RWPE2 (cell line): ENCODE measurements around the gene MTMR11.

Experiments
- ATAC-seq: fragments of 200-7000 bp; cut with Tn5 transposase; 3 replicates; pipeline ENCODE4 v1.9.1; 2021; ENCODE audit warnings: low read depth
- DNase-seq: peaks from one replicate; pipeline ENCODE4 v3.0.0-alpha.2; 2020; ENCODE audit warnings: low spot score
- H3K27ac ChIP-seq: fragments of 450-650 bp; 2 replicates; pipeline ENCODE4 v1.5.1; 2017; ENCODE audit warnings: mild to moderate bottlenecking; ENCODE audit not compliant: poor library complexity, severe bottlenecking
- H3K27me3 ChIP-seq: fragments of 250-450 bp; sonication (Bioruptor Pico); 2 replicates; pipeline ENCODE4 v1.5.1; 2021; ENCODE audit warnings: mild to moderate bottlenecking, moderate library complexity; ENCODE audit not compliant: insufficient read depth, poor library complexity, severe bottlenecking
- H3K36me3 ChIP-seq: fragments of 250-450 bp; sonication (Bioruptor Pico); 2 replicates; pipeline ENCODE4 v1.5.1; 2020; ENCODE audit warnings: low read depth, mild to moderate bottlenecking, moderate library complexity
- H3K4me1 ChIP-seq: fragments of 250-450 bp; sonication (Bioruptor Pico); 2 replicates; pipeline ENCODE4 v1.5.1; 2021; ENCODE audit warnings: mild to moderate bottlenecking, moderate library complexity; ENCODE audit not compliant: insufficient read depth, poor library complexity, severe bottlenecking
- H3K4me3 ChIP-seq: fragments of 250-450 bp; sonication (Bioruptor Pico); 2 replicates; pipeline ENCODE4 v1.5.1; 2021; ENCODE audit warnings: mild to moderate bottlenecking, moderate library complexity; ENCODE audit not compliant: severe bottlenecking
- H3K9me3 ChIP-seq: fragments of 250-450 bp; sonication (Bioruptor Pico); 2 replicates; pipeline ENCODE4 v1.5.1; 2021; ENCODE audit warnings: mild to moderate bottlenecking, moderate library complexity; ENCODE audit not compliant: severe bottlenecking
- CTCF ChIP-seq: fragments of 450-650 bp; IDR thresholded peaks from one replicate; pipeline ENCODE4 v1.5.1; 2017; ENCODE audit warnings: mild to moderate bottlenecking, moderate library complexity; ENCODE audit not compliant: poor library complexity, severe bottlenecking

MTMR11 gene

GRCh38 chr1:149937759-149938158 lies 1.1 kb upstream of the MTMR11 start:
- TF ChIP-seq CTCF, result no peak
- Histone ChIP-seq H3K27ac (peak overlapping the region; percentile 86), H3K27me3 (no peaks in the 10 kb centered on the region), H3K36me3 (no peaks in the 10 kb centered on the region), H3K9me3 (no peaks in the 10 kb centered on the region), H3K4me1 (peaks cover 31% of the 10 kb centered on the region), H3K4me3 (no peak overlapping the region)
- DNase-seq (no peak), ATAC-seq (no peak)

DNA sequence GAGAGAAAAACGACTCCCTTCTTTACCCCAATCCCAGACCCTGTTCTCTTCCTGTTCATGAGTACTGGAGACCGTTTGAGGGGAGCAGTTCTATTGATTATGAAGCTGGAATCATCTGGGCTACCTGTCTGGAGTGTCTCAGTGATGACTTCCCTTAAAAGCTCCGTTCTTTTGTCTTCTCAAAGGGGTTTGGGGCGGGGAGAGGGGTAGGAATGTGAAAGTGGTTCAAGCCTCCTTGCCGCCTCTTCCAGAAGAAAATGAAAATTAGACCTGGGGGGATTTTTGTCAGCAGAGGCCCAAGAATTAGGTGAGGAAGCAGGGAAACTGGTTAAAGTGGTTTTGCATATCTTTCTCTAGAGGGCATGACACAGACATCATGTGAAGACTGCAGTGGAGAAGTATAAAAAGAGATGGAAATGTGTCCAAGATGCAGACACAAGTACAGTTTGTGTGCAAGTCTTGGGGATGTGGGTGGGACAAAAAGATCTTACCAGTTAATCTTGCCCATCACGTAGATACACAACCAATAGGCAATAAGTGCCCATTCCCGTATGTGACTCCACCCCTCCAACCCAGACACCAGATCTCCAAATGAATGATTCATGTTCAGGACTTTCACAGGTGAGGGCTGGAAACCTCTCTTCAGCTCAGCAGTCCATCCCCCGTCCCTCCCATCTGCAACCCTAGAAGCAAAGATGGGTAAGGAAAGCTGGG lies 470 bp upstream of the MTMR11 start:
- Histone ChIP-seq H3K27ac (peak overlapping the region; percentile 86), H3K27me3 (no peaks in the 10 kb centered on the region), H3K4me3 (peak overlapping the region; percentile 40), H3K36me3 (no peaks in the 10 kb centered on the region), H3K9me3 (no peaks in the 10 kb centered on the region), H3K4me1 (peaks cover 31% of the 10 kb centered on the region)
- TF ChIP-seq CTCF, result peak; percentile 10
- ATAC-seq, result peak; percentile 81
- DNase-seq, result peak; percentile 82

DNA sequence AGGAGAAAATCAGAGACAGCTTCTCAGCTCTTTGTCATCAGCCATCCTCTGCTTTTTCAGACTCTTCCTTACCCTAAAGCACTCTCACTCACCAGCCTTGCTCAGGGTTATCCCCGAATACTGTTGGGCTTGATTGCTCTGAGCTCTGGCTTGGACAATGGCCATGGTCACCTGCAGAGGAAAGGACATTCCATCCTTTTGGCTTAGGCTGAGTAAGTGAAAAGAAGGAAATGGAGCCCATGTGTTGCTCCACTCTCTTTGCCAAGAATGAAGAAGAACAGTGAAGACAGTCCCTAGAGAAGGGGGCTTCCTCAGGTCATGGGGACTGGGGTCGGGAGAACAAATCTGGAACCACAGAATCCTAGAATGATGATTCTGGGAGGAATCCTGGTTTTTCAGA lies 2.3 kb downstream of the MTMR11 start:
- no peak for DNase-seq
- no peak overlapping the region for H3K27ac ChIP-seq
- TF ChIP-seq CTCF, result no peak
- no peak overlapping the region for H3K4me3 ChIP-seq
- H3K27me3 ChIP-seq, result no peaks in the 10 kb centered on the region
- ATAC-seq, result no peak
- peaks cover 26% of the 10 kb centered on the region for H3K4me1 ChIP-seq
- no peaks in the 10 kb centered on the region for H3K9me3 ChIP-seq
- peaks cover 9% of the 10 kb centered on the region; the same call in 1 of the 2 replicates for H3K36me3 ChIP-seq

DNA sequence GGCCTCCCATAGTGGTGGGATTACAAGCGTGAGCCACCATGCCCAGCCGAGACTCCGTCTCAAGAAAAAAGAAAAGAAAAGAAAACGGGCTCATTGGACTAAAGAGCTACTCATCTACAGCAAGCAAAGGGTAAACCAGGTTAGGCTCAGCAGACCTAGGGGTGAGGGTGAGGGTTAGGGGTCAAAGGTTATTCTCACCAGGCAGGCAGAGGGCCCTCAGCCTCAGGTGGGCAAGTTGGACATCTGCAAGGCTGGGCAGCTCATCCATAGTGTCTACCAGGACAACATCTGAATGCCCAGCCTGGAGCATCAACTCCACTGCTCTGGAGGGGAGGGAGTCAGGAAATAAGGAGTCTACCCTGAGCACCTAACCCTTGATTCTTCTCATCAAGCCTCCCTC lies 3.5 kb downstream of the MTMR11 start:
- H3K4me3 ChIP-seq, result no peak overlapping the region
- DNase-seq, result no peak
- ATAC-seq, result no peak
- H3K36me3 ChIP-seq, result peaks cover 15% of the 10 kb centered on the region
- H3K27me3 ChIP-seq, result no peaks in the 10 kb centered on the region
- H3K27ac ChIP-seq, result no peak overlapping the region
- no peak for TF ChIP-seq CTCF
- peaks cover 23% of the 10 kb centered on the region for H3K4me1 ChIP-seq
- H3K9me3 ChIP-seq, result no peaks in the 10 kb centered on the region

DNA sequence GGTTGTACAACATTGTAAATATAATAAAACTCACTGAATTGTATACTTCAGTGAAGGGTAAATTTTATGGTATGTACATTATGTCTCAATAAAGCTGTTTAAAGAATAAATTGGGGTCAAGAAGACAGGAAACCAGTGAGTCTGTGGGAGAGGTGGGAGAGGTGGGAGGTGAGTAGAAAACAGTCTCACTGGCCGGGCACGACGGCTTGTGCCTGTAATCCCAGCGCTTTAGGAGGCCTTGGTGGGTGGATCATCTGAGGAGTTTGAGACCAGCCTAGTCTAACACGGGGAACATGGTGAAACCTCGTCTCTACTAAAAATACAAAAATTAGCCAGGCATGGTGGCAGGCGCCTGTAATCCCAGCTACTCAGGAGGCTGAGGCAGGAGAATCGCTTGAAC lies 4.2 kb downstream of the MTMR11 start:
- Histone ChIP-seq H3K27me3 (no peaks in the 10 kb centered on the region), H3K4me1 (peaks cover 16% of the 10 kb centered on the region), H3K36me3 (peaks cover 15% of the 10 kb centered on the region), H3K4me3 (no peak overlapping the region), H3K9me3 (no peaks in the 10 kb centered on the region), H3K27ac (no peak overlapping the region)
- TF ChIP-seq CTCF, result no peak
- no peak for DNase-seq
- ATAC-seq, result no peak
